Neural cell (in vitro differentiated cells): ENCODE results near the gene SRPK1.

Experiments
- CTCF ChIP-seq: fragments of 450-650 bp; IDR thresholded peaks from 2 replicates; pipeline ENCODE4 v1.5.1; 2014; ENCODE audit warnings: antibody characterized with exemption, mild to moderate bottlenecking, moderate library complexity; ENCODE audit not compliant: poor library complexity, severe bottlenecking
- EP300 ChIP-seq: fragments of 450-650 bp; conservative IDR thresholded peaks from 2 replicates; pipeline ENCODE4 v1.6.1; 2014; ENCODE audit warnings: antibody characterized with exemption, mild to moderate bottlenecking, moderate library complexity; ENCODE audit not compliant: poor library complexity, severe bottlenecking
- EZH2 ChIP-seq: fragments of 200-600, 300-800 bp; shearing (Covaris generic), sonication (generic); IDR thresholded peaks from 2 replicates; pipeline ENCODE4 v1.6.1; 2014; ENCODE audit warnings: antibody characterized with exemption, low read length, borderline replicate concordance, mild to moderate bottlenecking; ENCODE audit not compliant: insufficient read depth, poor library complexity, severe bottlenecking
- MXI1 ChIP-seq: fragments of 450-650 bp; conservative IDR thresholded peaks from 2 replicates; pipeline ENCODE4 v1.6.1; 2014; ENCODE audit warnings: antibody characterized with exemption, mild to moderate bottlenecking; ENCODE audit not compliant: poor library complexity, severe bottlenecking
- POLR2AphosphoS5 ChIP-seq: IDR thresholded peaks from 2 replicates; pipeline ENCODE4 v1.6.1; 2012
- RAD21 ChIP-seq: fragments of 450-650 bp; conservative IDR thresholded peaks from 2 replicates; pipeline ENCODE4 v1.6.1; 2014; ENCODE audit warnings: antibody characterized with exemption, mild to moderate bottlenecking, moderate library complexity
- REST ChIP-seq: IDR thresholded peaks from 2 replicates; pipeline ENCODE4 v1.6.1; 2012; ENCODE audit warnings: borderline replicate concordance
- SMC3 ChIP-seq: fragments of 450-650 bp; conservative IDR thresholded peaks from 2 replicates; pipeline ENCODE4 v1.6.1; 2014; ENCODE audit warnings: antibody characterized with exemption, mild to moderate bottlenecking, moderate library complexity; ENCODE audit not compliant: poor library complexity
- TAF1 ChIP-seq: IDR thresholded peaks from 2 replicates; pipeline ENCODE4 v1.6.1; 2012; ENCODE audit warnings: low read depth

GRCh38 chr6:35919085-35919826, 1.6 kb downstream of the SRPK1 start:
- TF ChIP-seq CTCF: no peak
- TF ChIP-seq EZH2: no peak
- no peak for TF ChIP-seq POLR2AphosphoS5
- TF ChIP-seq EP300: no peak
- no peak for TF ChIP-seq REST
- no peak for TF ChIP-seq RAD21
- TF ChIP-seq TAF1: no peak
- TF ChIP-seq SMC3: no peak
- TF ChIP-seq MXI1: no peak
